Activated CD8-positive, alpha-beta T cell treated with anti-CD3 and anti-CD28 coated beads, Interleukin-2, amount 10 ng/mL, durations not matched to agents 7 days and 5 days (primary cell): Measurements from ENCODE around the gene ULK4. TPM values are rescaled to one million over a fixed set of nuclear protein-coding genes. Genes with fewer than 3 reads are reported as not detected.
"Not testable (repeated sequence)": the region's sequence is repeated elsewhere in the genome, so short reads cannot be mapped to it uniquely, and the experiment has no call there.

Experiments
- ATAC-seq: fragments of 150-1000 bp; cut with Tn5 transposase; one replicate; pipeline ENCODE4 v1.10.0; 2021; ENCODE audit warnings: moderate library complexity
- CTCF ChIA-PET: fragments of 350-600 bp; sonication (Branson Sonifier 250); formaldehyde crosslinking; loops from one replicate; lab custom pipeline; 2021; ENCODE audit warnings: antibody characterized with exemption; lab: Charles Lee
- POLR2A ChIA-PET: fragments of 350-600 bp; sonication (Branson Sonifier 250); formaldehyde crosslinking; loops from one replicate; lab custom pipeline; 2021; ENCODE audit warnings: antibody characterized with exemption; lab: Charles Lee
- DNase-seq: peaks from one replicate; pipeline ENCODE4 v3.0.0-alpha.2; 2020
- H3K27ac Mint-ChIP-seq: one replicate; pipeline ENCODE4 v1.8.0; 2021; ENCODE audit warnings: mild to moderate bottlenecking, mixed read lengths
- H3K27me3 Mint-ChIP-seq: one replicate; pipeline ENCODE4 v1.8.0; 2021; ENCODE audit warnings: low read depth, mixed read lengths
- H3K36me3 Mint-ChIP-seq: one replicate; pipeline ENCODE4 v1.8.0; 2021; ENCODE audit warnings: low read depth, mixed read lengths
- H3K4me1 Mint-ChIP-seq: one replicate; pipeline ENCODE4 v1.8.0; 2021; ENCODE audit warnings: low read depth, mixed read lengths
- H3K4me3 Mint-ChIP-seq: one replicate; pipeline ENCODE4 v1.8.0; 2021; ENCODE audit warnings: mild to moderate bottlenecking, mixed read lengths
- H3K9me3 Mint-ChIP-seq: one replicate; pipeline ENCODE4 v1.8.0; 2022; ENCODE audit warnings: mixed read lengths; ENCODE audit not compliant: insufficient read depth
- total RNA-seq, 2 experiments: library from RNA; stranded (reverse); gene quantifications; one replicate each; pipeline ENCODE4 v1.2.3, GENCODE V29; 2021

The ULK4 gene
- total RNA-seq, 2 experiments from 2014 or later: 10.5 to 12.3 TPM

DNA sequence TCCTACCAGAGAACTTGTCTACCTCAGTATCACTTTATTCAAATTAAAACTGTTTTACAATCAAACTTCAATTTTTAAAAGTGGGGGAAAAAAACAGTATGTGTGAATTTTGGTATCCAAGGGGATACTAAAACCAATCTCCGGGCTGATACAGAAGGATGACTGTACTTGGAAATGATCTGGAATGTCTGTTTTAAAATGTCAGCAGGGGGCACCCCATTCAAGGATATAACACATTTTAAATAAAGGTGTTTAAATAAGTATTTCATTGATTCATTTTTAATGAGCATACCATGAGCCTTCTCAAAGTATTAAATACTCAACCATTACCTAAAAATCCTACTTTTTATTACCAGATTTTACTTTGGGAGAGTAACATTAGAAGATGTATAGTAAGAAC, 67.9 kb downstream of the ULK4 start:
- ChIA-PET CTCF (interaction anchor here (1.2 to 3.2 kb wide), 2 partner anchors 206 to 297 kb away, joined by 4 to 13 read pairs; no protein-coding TSS in a partner anchor), POLR2A (no interaction called here)
- peaks cover 15% of the 10 kb centered on the region for H3K9me3 Mint-ChIP-seq

DNA sequence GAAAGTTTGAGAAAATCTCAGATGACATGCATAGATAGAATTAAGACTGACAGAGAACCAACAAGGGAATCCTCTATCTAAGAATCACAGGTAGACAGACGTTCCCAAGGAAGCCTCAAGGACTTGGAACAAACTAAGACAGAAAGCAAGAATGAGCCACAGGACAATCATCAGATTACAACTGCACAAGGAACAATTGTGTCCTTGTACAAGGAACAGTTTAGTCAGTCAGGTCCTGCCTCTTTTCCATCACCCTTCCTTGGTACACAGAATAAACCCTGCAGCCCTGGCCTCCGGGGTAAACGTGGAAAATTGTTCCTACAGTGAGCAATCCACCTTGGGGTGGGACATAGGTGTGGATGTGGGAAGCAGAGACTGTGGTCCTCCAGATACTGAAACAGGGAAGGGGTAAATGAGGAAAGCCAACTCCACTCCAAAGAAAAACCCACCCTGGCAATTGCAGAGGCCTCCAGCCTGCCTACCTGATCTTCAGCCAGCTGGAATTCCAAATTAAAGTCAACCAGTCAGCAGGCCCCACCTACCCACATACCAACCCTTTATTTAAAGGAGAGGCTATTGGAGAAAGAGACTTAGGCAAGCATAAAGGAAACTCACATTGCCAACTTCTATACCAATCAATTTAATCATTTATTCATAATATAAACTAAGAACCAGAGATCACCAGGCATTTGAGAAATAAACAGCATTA, 73.4 kb downstream of the ULK4 start:
- H3K27me3 Mint-ChIP-seq: no peaks in the 10 kb centered on the region
- no peak overlapping the region for H3K27ac Mint-ChIP-seq
- peaks cover 15% of the 10 kb centered on the region for H3K9me3 Mint-ChIP-seq
- no peak for ATAC-seq
- no peaks in the 10 kb centered on the region for H3K4me1 Mint-ChIP-seq
- no peak overlapping the region for H3K4me3 Mint-ChIP-seq
- H3K36me3 Mint-ChIP-seq: peaks cover 12% of the 10 kb centered on the region
- CTCF ChIA-PET: interaction anchor here (0.8 kb wide), 1 partner anchor 211 kb away, joined by 3 read pairs; no protein-coding TSS in a partner anchor
- POLR2A ChIA-PET: no interaction called here
- no peak for DNase-seq

More for the DNA sequence above, 67.9 kb downstream of the ULK4 start:
- DNase-seq (no peak), ATAC-seq (no peak)
- Mint-ChIP-seq H3K27me3 (no peaks in the 10 kb centered on the region), H3K27ac (no peak overlapping the region), H3K4me1 (no peaks in the 10 kb centered on the region), H3K4me3 (no peak overlapping the region), H3K36me3 (peaks cover 16% of the 10 kb centered on the region)

DNA sequence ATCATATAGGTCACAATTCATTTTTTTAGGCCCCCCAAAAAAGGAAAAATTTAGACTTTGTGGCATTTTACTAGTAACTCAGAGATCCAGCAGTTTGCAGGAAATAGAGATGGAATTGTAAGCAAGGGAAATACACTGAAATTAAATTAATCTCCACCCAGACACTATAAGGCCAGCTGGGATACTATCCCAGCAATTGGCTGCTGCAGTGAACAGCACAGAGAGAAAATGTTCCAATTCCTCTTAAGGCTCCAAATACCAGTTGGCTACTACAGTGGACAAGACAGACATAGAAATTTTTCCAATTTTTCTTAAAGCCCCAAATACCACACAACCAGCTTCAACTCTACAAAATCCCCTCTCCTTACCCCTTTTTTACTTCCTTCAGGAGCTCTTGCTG, 78.9 kb downstream of the ULK4 start:
- Mint-ChIP-seq H3K27me3 (no peaks in the 10 kb centered on the region), H3K36me3 (no peaks in the 10 kb centered on the region), H3K9me3 (no peaks in the 10 kb centered on the region), H3K4me3 (no peak overlapping the region), H3K27ac (no peak overlapping the region), H3K4me1 (no peaks in the 10 kb centered on the region)
- ATAC-seq (no peak), DNase-seq (no peak)
- CTCF ChIA-PET: interaction anchor here (1.7 to 3.4 kb wide), 2 partner anchors 1298 to 1301 kb away, joined by 5 to 20 read pairs; no protein-coding TSS in a partner anchor
- POLR2A ChIA-PET: no interaction called here

DNA sequence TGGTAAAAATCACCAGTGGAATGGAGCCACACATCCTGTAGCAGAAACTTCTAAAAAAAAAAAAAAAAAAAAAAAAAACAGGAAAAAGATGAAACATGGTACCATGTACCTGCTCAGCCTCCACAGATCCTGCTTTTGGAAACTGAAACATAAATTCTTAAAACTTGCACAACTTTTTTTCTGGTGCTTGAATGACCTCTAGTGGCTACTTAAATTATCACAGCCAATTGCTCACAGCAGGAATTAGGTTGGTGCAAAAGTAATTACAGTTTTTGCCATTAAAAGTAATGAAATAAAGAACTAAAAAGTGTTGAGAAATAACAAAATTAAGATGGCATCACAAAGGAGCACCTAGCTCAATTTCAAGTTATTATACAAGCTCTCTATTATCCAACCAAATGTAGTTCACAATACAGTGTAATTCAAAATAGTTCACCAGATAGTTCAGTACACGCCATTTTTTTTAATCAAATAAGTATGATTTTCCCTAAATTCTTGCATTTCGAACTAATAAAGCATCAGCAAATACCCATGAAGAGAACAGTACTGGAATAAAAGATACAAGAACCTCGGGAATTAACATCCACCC, 80.6 kb downstream of the ULK4 start:
- ATAC-seq (no peak), DNase-seq (no peak)
- Mint-ChIP-seq H3K27ac (no peak overlapping the region), H3K36me3 (no peaks in the 10 kb centered on the region), H3K9me3 (no peaks in the 10 kb centered on the region), H3K4me3 (no peak overlapping the region), H3K27me3 (no peaks in the 10 kb centered on the region), H3K4me1 (no peaks in the 10 kb centered on the region)
- ChIA-PET POLR2A (no interaction called here), CTCF (interaction anchor here (1.1 to 3.4 kb wide), 4 partner anchors 133 to 1300 kb away, joined by 3 to 20 read pairs (median 4); no protein-coding TSS in a partner anchor)

DNA sequence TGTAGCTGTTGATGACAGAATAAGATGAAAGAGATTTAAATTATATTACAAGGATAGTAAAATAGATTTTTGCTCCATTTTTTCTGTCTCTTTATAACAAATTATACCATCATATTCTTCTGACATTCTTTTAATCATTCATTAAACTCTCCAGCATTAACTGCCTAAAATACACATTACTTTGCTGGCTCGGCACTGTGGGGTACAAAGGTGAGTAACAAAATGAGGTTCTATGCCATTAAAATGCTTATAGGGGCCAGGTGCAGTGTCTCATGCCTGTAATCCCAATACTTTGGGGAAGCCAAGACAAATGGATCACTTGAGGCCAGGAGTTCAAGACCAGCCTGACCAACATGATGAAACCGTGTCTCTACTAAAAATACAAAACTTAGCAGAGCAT, 81.5 kb downstream of the ULK4 start:
- Mint-ChIP-seq H3K27ac (no peak overlapping the region), H3K27me3 (no peaks in the 10 kb centered on the region), H3K36me3 (no peaks in the 10 kb centered on the region), H3K4me3 (no peak overlapping the region), H3K9me3 (no peaks in the 10 kb centered on the region), H3K4me1 (no peaks in the 10 kb centered on the region)
- CTCF ChIA-PET: interaction anchor here (0.7 to 1.1 kb wide), 2 partner anchors 1301 to 1304 kb away, joined by 3 to 4 read pairs; no protein-coding TSS in a partner anchor
- ATAC-seq (no peak), DNase-seq (no peak)
- POLR2A ChIA-PET: no interaction called here

DNA sequence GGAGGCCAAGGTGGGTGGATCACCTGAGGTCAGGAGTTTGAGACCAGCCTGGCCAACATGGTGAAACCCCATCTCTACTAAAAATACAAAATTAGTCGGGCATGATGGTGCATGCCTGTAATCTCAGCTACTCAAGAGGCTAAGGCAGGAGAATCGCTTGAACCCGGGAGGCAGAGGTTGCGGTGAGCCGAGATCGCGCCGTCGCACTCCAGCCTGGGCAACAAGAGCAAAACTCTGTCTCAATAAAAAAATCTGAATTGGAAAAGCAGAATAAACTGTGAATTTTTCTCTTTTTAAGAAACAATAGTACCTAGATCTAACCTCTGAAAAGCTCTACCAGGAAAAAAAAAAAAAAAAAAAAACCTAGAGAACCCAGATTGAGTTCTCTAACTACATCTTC, 84.2 kb downstream of the ULK4 start:
- H3K27me3 Mint-ChIP-seq, DNase-seq, CTCF ChIA-PET, POLR2A ChIA-PET, H3K36me3 Mint-ChIP-seq, H3K4me3 Mint-ChIP-seq, H3K9me3 Mint-ChIP-seq, H3K4me1 Mint-ChIP-seq, ATAC-seq, H3K27ac Mint-ChIP-seq: not testable (repeated sequence)

DNA sequence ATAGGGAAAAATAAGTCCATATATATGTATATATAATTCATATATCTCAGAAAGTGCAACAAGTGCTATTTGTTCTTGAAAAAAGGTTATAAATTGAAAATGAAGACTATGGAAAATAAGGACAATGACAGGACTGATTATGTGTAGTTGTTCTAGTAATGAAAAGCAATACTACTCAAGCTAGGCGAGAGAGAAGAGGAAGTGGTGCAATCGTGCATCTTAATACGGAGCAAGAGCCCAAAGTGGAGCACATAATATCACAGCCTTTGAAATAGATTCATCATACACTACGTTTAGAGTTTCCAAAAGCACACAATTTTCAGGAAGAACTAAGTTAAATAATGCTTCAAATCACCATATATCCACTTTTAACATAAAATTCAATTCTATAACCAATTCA, 87.9 kb downstream of the ULK4 start:
- H3K9me3 Mint-ChIP-seq: no peaks in the 10 kb centered on the region
- ATAC-seq (no peak), DNase-seq (no peak)
- no peak overlapping the region for H3K27ac Mint-ChIP-seq
- H3K4me3 Mint-ChIP-seq: no peak overlapping the region
- no peaks in the 10 kb centered on the region for H3K36me3 Mint-ChIP-seq
- ChIA-PET CTCF (no interaction called here), POLR2A (no interaction called here)
- H3K27me3 Mint-ChIP-seq: no peaks in the 10 kb centered on the region
- no peaks in the 10 kb centered on the region for H3K4me1 Mint-ChIP-seq

DNA sequence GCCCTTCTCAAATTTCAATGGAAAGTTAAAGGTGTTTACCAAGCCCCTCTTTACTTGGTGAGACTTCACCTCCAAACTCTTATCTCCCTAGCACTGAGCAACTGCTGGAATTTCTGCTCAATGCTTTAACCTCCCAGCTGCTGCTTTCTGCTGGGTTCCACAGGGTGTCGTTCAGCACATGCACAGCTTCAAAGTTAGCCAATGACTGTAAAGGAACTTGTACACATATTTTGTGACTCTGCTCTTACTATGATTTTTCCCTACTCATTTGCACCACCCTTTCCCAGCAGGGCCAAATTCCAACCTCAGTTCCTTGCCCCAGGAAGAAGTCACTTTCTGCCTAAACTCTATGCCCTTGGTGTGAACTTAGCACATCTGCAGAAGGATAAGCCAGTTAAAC, 89.7 kb downstream of the ULK4 start:
- Mint-ChIP-seq H3K36me3 (no peaks in the 10 kb centered on the region), H3K9me3 (no peaks in the 10 kb centered on the region), H3K27ac (no peak overlapping the region), H3K4me1 (no peaks in the 10 kb centered on the region), H3K27me3 (no peaks in the 10 kb centered on the region), H3K4me3 (no peak overlapping the region)
- no peak for ATAC-seq
- POLR2A ChIA-PET: no interaction called here
- CTCF ChIA-PET: interaction anchor here (1.3 kb wide), 1 partner anchor 228 kb away, joined by 3 read pairs; no protein-coding TSS in a partner anchor
- no peak for DNase-seq

DNA sequence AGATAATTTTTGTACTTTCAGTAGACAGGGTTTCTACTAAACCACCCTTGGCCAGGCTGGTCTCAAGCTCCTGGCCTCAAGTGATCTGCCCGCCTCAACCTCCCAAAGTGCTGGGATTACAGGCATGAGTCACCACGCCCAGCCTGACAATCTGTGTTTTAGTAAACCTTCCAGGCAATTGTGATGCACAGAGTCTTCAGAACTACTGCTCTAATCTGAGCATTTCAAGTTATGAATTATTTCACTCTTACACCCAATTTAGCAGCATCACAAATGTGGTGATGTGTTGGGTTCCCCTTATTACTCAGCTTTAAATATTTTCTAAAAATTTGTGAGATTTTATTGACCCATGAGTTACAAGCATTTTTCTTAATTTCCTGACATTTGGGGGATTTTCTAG, 94.4 kb downstream of the ULK4 start:
- Mint-ChIP-seq H3K36me3 (no peaks in the 10 kb centered on the region), H3K4me1 (no peaks in the 10 kb centered on the region), H3K9me3 (no peaks in the 10 kb centered on the region), H3K27me3 (no peaks in the 10 kb centered on the region), H3K27ac (no peak overlapping the region), H3K4me3 (no peak overlapping the region)
- DNase-seq (no peak), ATAC-seq (no peak)
- CTCF ChIA-PET: no interaction called here
- POLR2A ChIA-PET: interaction anchor here (0.5 kb wide), 1 partner anchor 1391 kb away, joined by 3 read pairs; the partner anchor contains the start of gene ZNF619

DNA sequence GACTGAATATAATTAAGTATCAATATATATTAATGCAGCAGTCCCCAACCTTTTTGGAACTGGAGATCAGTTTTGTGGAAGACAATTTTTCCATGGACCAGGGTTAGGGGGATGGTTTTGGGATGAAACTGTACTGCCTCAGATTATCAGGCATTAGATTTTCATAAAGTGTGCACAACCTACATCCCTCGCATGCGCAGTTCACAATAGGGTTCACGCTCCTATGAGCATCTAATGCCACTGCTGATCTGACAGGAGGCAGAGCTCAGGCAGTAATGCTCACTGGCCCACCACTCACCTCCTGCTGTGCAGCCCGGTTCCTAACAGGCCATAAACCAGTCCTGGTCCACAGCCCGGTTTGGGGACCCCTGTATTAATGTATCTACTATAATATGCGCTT, 95.6 kb downstream of the ULK4 start:
- Mint-ChIP-seq H3K4me1 (no peaks in the 10 kb centered on the region), H3K27ac (no peak overlapping the region), H3K27me3 (no peaks in the 10 kb centered on the region), H3K4me3 (no peak overlapping the region), H3K36me3 (no peaks in the 10 kb centered on the region), H3K9me3 (no peaks in the 10 kb centered on the region)
- ATAC-seq: no peak
- DNase-seq: no peak
- CTCF ChIA-PET: no interaction called here
- POLR2A ChIA-PET: no interaction called here

DNA sequence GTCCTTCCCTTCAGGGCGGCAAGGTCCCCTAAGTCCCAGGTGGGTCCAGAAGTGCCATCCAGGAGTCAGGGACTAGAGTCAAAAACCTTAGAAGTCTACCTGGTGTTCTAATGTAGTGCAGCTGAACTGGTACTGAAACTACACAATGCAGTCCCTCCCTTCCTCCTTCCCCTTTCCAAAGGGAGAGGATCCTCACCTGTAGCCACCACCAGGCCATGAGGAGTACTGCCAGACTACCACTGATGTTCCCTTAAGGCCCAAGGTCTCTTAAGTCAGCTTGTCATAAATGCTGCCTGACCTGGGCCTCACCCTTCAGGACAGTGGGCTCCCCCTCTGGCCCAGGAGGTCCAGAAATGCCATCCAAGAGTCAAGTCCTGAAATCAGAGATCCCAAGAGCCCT, 98.9 kb downstream of the ULK4 start:
- no peak overlapping the region for H3K27ac Mint-ChIP-seq
- no peaks in the 10 kb centered on the region for H3K9me3 Mint-ChIP-seq
- ATAC-seq: no peak

DNA sequence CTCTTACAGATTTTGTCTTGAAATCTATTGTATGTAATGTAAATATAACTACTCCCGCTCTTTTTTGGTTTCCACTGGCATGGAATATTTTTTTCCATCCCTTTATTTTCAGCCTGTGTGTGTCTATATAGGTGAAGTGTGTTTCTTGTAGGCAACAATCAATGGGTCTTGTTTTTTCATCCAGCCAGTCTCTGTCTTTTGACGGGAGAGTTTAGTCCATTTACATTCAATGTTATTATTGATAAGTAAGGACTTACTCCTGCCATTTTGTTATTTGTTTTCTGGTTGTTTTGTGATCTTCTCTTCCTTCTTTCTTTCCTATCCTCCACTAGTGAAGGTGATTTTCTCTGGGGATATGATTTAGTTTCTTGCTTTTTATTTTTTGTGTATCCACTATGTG, 101.4 kb downstream of the ULK4 start:
- POLR2A ChIA-PET, H3K27me3 Mint-ChIP-seq, ATAC-seq, H3K9me3 Mint-ChIP-seq, CTCF ChIA-PET, H3K4me1 Mint-ChIP-seq, H3K4me3 Mint-ChIP-seq, H3K36me3 Mint-ChIP-seq, DNase-seq, H3K27ac Mint-ChIP-seq: not testable (repeated sequence)

More for the DNA sequence above, 98.9 kb downstream of the ULK4 start:
- Mint-ChIP-seq H3K4me1 (no peaks in the 10 kb centered on the region), H3K27me3 (no peaks in the 10 kb centered on the region), H3K4me3 (no peak overlapping the region), H3K36me3 (no peaks in the 10 kb centered on the region)
- POLR2A ChIA-PET: no interaction called here
- CTCF ChIA-PET: no interaction called here
- no peak for DNase-seq
